SHP77 (cell line): ENCODE data around the gene SEC16A.

Source experiments
- DNase-seq, 2 experiments: peaks; one replicate each; lab custom pipeline; 2025; lab: John Stamatoyannopoulos, UW

Gene SEC16A

GRCh38 chr9:136463578-136463977, 19.3 kb downstream of the SEC16A start:
- DNase-seq = no peak

DNA sequence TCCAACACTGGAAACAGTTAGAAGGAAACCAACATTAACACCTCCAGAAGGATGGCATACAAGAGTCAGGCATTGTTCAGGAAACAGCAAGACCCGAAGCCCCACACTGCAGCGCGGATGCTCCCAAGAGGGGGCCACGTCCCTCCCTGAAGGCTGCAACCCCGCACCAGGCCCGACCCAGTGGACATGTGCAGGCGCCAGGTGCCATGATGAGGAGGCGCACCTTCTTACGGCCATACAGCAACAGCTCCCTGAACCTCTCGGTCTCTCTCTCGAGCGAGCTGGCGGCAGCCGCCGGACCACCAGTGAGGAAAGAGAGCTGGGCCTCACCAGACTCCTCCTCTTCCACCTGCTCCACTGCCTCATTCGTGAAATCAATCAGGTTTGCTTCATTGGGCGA, 20.2 kb downstream of the SEC16A start:
- DNase-seq = no peak

DNA sequence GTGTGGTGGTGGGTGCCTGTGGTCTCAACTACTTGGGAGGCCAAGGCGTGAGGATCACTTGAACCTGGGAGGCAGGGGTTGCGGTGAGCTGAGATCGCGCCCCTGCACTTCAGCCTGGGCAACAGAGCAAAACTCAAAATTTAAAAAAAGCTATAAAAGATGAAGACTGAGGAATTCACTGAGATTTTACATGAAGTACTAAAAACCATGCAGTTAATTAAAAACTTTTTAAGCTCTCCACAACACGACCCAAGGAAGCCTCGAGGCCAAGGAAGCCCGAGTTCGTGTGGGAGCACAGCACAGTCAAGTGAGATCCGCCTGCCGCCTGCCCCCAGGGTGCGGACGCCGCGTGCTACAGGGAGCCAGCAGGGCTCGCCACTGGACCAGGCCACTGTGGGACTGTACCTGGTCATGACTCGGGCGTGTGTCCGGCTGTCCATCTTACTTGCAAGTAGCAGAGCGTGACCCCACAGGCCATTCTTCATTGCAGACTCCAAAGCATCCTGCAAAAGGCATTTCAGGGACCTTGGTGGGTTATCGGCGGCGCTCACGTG, 22.0 kb downstream of the SEC16A start:
- no peak for DNase-seq

DNA sequence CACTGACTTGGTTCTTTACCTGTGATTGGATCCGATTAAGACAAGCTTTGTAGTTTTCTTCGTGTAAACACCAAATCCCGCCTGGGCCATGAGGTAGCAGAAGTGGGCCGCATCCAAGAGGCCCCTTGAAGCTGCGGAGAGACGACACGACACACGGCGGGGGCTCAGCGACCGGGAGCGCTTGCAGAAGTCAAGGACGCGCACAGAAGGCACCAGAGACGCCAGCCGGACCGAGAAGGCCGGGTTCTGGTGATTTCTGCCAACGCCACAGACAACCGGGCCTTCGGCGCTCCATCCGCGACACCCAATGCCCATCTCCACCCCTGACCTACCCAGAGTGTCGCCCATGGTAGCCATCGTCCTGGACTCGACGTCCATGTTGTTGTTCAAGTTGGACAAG, 23.4 kb downstream of the SEC16A start:
- DNase-seq = no peak

- DNase-seq = no peak
These were observed 25.5 kb downstream of the SEC16A start for GRCh38 chr9:136457326-136457725.

DNA sequence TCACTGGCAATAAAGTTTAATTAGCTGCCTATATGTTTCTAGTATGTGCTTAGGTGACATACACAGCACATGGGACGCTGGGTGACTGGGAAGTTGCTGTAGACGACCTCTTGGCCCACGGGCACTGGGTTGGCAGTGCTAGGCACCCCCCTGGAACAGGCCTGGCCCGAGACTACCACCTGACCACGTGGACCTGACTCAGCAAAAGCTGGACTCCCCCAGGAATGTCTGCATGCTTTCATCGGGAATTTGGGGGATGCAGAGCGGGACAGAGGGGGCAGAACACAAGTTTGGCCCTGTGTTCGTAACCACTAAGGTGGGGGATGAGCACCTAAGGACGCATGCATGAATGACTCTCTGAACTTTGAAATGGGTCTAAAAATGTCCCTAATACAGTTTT, 26.6 kb downstream of the SEC16A start:
- DNase-seq = no peak

GRCh38 chr9:136455043-136456002, 27.5 kb downstream of the SEC16A start:
- no peak for DNase-seq

- no peak for DNase-seq
These were observed 28.6 kb downstream of the SEC16A start for GRCh38 chr9:136454026-136454796.

DNA sequence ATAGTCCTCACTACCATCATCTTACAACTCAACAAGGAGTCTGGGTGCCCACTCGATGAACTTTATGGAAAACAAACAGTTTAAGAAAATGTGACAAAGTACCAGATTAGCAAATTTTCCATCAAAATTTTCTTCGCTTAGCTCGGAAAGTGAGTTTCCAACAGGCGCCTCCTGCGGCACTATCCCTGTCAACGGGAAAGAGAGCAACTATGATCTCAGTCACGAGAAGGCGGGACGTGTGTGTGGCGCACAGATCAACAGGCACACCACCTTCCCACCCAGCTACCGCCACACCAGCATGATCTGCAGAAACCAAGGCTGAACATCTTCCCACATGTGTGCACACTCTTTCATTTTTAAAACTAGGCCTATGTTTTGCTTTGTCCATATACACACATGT, 29.5 kb downstream of the SEC16A start:
- no peak for DNase-seq

GRCh38 chr9:136451221-136451877, 31.5 kb downstream of the SEC16A start:
- no peak for DNase-seq

DNA sequence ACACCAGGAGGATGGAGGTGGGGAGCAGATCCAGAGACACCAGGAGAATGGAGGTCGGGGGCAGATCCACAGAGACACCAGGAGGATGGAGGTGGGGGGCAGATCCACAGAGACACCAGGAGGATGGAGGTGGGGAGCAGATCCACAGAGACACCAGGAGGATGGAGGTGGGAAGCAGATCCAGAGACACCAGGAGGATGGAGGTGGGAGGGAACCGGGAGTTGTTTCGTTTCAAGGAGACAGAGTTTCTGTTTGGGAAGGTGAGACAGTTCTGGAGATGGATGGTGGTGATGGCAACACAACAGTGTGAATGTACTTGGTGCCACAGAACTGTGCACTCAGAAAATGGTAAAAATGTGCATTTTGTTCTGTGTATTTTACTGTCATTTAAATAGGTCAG, 34.2 kb downstream of the SEC16A start:
- DNase-seq = no peak

DNA sequence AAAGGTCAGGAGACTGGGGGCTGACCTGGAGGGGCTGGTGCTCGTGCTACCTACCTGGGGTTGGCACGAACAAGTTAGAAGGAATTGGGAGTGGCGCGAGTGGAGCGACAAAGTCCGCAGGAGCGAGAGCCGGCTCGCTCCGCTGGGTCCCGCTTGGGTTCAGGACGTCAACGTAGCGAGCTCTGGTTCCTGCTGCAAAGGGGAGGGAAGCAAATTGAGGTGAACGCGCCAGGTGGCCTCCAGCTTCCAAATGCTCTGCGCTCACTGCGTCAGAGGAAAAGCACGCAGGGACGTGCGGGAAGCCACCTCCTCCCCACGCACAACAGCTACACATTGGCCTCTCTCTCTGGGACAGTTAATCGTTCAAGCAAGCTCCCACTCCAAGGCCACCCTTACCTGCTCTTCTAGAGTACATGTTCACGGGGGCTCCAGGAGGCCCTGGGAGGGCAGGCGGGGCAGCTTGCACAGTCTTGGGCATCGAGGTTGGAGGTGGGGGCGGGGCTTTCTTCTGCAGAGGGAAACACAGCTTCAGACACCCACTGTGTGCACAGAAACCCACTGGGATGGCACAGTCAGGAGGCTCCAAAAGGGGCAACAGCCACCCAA, 35.6 kb downstream of the SEC16A start:
- no peak for DNase-seq

DNA sequence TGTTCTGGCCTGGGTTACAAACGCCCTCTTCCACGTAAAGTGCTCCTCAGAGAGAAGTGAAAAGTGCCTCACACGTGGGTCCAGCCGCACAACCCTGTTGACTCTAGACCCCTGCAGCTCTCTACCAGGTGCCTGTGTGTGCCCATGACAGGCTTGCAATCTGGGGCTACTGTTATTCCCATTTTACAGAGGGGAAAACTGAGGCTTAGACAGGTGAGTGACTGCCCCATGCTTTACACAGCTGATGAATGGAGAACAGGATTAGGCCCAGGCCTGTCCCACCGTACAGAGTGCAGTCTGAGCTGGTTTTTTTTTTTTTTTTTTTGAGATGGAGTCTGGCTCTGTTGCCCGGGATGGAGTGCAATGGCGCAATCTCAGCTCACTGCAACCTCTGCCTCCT, 37.0 kb downstream of the SEC16A start:
- no peak for DNase-seq

GRCh38 chr9:136444102-136444501, 38.7 kb downstream of the SEC16A start:
- no peak for DNase-seq

DNA sequence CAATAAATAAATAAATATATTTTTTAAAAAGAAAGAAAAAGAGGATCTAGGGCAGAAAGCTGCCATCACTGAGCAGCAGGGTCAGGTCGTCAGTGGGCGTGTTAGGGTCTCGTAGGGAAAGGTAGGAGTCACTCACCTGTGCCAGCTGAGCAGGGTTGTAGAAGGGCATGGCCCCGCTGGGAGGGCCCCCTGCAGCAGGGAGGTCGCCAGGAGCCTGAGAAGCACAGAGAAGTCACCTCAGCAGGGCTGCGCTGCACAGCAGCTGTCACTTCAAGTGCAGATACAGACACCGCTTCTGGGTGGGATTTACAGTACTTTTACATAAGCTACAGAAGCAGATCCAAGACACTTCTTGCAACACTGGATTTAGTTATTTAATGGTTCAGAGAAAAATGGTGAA, 39.2 kb downstream of the SEC16A start:
- DNase-seq = no peak

GRCh38 chr9:136443087-136443486, 39.8 kb downstream of the SEC16A start:
- no peak for DNase-seq

DNA sequence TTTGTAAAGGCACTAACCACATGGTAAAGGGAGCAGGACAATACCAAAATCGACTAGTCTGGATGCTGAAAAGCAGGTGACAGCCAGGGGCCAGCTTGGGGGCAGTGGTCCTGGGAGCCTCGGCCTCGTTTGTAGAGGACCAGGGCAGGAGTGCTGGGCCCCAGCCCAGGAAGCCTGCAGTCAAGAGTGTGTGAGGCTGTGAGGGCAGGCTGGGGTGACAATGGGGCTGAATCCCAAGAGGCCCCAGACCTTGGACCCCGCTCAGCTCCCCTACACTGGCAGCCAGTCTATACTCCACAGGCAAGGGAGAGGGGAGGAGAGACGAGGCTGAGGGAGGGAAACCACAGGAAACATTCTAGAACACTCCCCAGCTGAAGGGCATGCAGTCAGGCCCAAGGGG, 40.6 kb downstream of the SEC16A start:
- no peak for DNase-seq

DNA sequence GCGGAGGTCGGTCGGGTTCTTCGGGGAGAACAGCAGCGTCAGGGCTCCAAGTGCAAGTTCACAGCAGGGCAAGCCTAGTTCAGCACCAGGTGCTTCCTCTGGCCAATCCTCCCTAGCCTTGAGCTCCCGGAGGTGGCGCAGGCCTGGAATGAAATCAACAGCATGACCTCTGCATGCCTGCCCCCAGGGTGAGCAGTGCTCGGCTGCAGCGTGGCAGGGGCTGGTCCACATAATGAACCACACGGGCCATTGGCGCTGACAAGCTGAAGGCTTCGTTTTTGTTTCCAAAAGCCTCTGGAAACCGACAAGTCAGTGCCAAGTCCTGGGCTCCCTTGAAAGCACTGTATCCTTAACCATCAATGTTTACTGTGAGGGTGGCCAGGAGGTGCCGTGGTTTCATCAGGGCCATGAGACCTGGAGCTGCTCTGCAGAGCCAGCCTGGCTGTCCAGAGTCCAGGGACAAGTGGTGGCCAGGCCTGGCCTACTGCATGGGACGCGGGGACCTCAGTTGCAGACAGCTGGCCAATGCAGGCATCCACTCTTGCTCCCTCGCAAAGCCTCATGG, 41.1 kb downstream of the SEC16A start:
- no peak for DNase-seq

DNA sequence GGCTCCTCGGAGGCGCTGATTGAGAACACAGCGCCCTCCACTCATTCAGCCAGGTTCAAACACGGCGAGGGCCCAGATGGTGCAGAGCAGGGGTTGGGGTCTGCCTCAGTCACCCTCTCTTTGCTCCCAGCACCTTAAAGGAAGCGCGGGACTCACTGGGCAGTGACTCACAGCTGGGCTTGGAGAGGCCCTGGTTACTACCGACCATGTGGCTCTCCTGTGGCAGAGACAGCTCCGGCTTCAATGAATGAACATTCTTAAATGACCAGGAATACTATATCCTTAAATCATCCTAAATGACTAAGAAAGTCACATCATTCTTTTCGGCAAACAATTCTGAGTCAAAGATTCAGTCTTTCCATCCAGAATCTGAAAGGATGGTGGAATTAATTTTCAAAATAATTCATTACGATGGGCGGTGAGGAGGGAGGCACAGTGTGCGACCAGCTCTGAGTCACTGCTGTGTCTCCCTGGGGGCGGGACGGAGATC, 41.6 kb downstream of the SEC16A start:
- no peak for DNase-seq

DNA sequence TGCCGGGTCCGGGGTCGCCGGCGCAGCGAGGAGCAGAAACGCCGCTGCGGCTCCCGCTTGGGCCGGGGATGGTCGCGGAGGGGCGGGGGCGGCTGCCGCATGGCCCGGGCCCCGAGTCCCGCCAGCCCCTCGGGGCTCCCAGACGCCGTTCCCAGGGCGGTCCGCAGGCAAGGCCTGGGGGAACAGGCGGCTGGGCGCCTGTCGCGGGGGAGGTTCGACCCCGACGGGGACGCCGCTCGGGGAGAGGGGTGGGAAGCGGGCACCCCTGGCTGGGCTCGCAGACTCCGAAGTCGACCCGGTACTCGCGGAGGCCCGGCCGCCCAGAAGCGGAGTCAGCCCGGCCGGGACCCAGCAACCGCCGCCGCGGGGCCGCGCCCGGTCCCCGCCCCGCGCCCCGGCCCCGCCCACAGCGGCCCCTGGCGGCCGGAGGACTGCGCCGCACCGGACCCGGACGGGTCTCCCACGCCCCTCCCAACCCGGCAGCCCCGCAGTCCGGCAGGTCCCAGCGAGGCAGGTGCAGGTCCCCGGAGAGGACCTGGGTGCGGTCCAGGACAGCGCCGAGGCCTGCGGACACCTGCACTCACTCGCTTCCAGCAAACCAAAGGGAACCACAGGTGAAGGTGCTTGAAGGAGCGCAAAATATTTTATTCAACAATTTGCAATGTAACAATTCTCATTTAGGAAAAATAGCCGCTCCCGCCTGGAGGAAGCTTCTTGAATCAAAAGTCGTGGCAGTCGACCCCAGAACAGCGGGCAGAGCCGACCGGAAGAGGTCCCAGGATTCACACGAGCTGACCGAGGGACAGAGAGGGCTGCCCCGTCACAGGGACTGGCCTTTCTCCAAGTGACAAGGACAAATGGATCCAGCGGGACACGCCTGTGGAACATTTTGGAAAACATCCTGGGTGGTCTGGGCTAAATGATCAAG, 43.1 kb downstream of the SEC16A start, which contains the start of gene INPP5E:
TSS of gene INPP5E (minus strand) at position 365 of the 928 bp plus-strand sequence. CDS start 426 bp downstream, outside the sequence.
- DNase-seq = peak; percentile 47 to 70
